Lung microvascular endothelial cell (primary cell): ENCODE data around the gene TSGA10. TPM values are rescaled to one million over a fixed set of nuclear protein-coding genes. Genes with fewer than 3 reads are reported as not detected.
"Not testable (repeated sequence)": the region's sequence is repeated elsewhere in the genome, so short reads cannot be mapped to it uniquely, and the experiment has no call there.

Experiments used
- DNase-seq, 2 donors: peaks; one replicate each; pipeline versions ENCODE4 v3.0.0 to v3.0.0-alpha.2; 2010; ENCODE audit warnings: low read depth in 2 of 2
- total RNA-seq: library from RNA; depleted of rRNA; stranded (reverse); fragments of >200 nt; gene quantifications from 2 replicates; pipeline ENCODE4 v1.2.1, GENCODE V29; 2014

The TSGA10 gene, protein sequence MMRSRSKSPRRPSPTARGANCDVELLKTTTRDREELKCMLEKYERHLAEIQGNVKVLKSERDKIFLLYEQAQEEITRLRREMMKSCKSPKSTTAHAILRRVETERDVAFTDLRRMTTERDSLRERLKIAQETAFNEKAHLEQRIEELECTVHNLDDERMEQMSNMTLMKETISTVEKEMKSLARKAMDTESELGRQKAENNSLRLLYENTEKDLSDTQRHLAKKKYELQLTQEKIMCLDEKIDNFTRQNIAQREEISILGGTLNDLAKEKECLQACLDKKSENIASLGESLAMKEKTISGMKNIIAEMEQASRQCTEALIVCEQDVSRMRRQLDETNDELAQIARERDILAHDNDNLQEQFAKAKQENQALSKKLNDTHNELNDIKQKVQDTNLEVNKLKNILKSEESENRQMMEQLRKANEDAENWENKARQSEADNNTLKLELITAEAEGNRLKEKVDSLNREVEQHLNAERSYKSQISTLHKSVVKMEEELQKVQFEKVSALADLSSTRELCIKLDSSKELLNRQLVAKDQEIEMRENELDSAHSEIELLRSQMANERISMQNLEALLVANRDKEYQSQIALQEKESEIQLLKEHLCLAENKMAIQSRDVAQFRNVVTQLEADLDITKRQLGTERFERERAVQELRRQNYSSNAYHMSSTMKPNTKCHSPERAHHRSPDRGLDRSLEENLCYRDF
- 0.44 and 1.4 TPM in 2 replicates for total RNA-seq

GRCh38 chr2:99154643-99155536 is at the start of gene TSGA10, which contains the start of gene LIPT1:
TSGA10 (minus strand) TSS chr2:99154942; CDS start chr2:99109439, 45,503 bp downstream.
LIPT1 (plus strand) TSS chr2:99154967; CDS start chr2:99161958, 6,991 bp downstream.
- DNase-seq = peak; percentile 90 to 95

DNA sequence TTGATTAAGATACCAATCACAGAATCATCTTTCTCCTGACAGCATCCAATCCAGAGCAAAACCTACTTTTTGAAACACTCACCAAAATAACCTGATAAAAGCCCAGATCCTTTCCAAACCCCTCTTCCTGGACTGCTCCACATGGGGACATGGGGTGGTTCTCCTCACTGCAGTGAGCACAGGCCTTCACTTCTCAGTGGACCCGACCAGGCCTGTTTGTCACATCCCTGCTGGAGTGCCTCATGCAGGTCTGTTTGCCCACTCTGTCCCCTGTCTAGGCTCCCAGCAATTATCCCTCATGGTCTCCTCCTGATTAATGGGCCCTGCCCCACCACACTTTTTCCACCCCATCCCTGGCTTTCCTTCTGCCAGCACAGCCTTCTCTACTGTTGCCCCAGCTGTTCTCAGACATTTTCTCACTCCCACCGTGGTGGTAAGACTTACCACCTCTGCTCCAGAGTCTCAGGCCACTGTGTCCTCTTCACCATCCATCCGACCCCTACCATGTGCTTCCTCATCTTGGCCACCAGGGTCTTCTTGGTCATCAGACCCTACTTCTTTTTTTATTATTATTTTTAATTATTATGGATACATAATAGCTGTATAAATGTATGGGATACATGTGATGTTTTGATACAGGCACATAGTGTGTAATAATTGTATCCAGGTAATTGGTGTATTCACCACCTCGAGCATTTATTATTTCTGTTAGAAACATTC is 47.4 kb upstream of the TSGA10 start:
- no peak for DNase-seq

DNA sequence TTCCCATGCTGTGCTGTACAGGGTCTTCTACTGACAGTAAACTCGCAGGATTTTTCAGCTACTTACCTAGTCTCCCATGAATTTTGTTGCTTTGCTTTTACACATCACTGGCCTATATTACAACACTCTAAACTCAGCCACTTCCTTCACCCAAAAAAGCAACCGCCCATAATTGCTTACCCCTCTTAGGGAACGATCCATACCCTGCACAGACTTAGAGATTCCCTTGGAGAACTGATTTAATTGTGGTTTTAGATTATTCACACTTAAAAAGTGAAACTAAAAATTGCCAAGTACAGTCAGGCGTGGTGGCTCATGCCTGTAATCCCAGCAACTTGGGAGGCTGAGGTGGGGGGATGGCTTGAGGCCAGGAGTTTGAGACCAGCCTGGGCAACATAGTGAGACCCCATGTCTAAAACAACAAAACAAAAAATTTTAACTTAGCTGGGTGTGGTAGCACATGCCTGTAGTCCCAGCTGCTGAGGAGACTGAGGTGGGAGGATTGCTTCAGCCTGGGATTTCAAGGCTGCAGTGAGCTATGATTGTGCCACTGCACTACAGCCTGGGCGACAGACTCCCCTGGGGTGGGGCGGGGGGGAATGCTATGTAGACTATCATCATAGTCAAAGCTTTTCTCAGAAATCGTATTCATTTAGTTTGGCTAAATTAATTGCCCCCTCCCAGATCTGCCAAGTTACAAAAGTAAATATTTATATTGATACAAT is 45.5 kb upstream of the TSGA10 start:
- DNase-seq = no peak

DNA sequence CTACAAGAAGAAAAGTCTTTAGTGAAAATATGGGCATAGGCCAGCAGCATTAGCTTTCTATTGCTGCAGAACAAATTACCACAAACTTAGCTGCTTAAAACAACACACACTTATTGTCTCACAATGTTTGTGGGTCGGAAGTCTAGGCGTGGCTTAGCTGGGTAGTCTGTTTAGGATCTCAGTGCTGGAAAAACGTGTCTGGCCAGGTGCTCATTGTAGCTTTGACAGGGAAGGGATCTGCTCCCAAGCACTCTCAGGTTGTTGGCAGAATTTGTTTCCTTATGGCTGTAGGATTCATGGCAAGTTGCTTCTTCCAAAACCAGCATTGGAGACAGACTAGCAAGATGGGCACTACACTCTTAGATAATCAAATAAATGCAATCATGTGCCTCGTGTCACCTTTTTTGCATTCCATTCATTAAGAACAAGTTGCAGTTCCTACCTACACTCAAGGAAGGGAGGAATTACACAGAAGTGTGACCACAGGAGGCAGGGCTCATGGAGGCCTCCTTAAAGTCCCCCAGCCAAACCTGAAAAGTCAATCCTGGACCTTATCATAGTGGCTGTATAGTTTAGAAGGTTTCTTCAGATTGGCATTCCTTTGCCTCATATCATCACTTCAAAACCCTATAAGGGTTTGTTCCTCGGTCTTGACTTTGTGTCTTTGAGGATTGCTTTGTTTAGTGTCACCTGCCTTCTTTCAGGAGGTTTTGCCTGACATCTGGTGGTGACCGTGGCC is 43.5 kb upstream of the TSGA10 start:
- DNase-seq = no peak

- DNase-seq = not testable (repeated sequence)
Observed at GRCh38 chr2:99192364-99192763, 37.6 kb upstream of the TSGA10 start.

DNA sequence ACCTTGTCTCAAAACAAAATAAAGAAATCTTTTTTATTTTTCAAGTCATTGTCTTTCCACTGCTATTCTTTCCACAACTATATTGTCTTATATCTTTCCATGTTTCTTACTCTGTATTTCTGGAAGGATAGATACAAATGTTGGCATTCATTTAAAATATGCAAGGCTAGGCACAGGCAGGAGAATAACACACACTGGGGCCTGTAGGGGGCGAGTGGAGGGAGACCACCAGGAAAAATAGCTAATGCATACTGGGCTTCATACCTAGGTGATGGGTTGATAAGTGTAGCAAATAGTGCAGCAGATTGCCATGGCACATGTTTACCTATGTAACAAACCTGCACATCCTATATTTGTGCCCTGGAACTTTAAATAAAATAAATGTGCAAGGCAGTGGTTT is 35.8 kb upstream of the TSGA10 start:
- DNase-seq = no peak

- no peak for DNase-seq
Observed at GRCh38 chr2:99188357-99188756, 33.6 kb upstream of the TSGA10 start.

- no peak for DNase-seq
Observed at GRCh38 chr2:99187011-99187410, 32.3 kb upstream of the TSGA10 start.

DNA sequence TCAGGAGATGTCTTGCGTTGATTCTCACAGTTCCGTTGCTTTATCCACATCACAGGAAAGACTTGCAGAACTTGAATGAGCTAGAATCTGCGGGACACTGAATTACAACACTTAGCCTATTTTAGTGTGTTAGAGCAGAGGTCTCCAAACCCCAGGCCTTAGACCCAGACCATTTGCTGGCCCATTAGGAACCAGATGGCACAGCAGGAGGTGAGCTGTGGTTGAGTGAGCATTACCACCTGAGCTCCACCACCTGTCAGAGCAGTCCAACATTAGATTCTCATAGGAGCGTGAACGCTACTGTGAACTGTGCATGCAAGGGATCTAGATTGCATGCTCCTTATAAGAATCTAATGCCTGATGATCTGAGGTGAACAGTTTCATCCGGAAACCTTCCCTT is 30.1 kb upstream of the TSGA10 start:
- DNase-seq = no peak

DNA sequence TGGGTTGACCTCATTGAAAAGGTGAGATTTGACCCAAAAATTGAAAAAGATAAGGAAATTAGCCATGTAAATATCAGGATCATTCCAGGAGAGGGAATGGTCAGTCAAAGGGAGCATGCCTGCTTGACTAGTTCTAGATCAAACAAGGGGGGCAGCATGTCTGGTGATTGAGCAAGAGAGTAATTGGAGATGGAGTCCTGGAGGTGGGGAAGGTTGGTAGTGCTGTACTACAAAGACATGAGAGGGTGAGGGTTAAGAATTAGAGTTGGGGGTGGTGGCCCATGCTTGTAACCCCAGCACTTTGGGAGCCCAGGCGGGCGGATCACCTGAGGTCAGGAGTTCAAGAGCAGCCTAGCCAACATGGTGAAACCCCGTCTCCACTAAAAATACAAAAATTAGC is 28.3 kb upstream of the TSGA10 start:
- DNase-seq = no peak

GRCh38 chr2:99181624-99182000 is 26.9 kb upstream of the TSGA10 start:
- DNase-seq = peak in 1 of 2 donors; percentile 6

DNA sequence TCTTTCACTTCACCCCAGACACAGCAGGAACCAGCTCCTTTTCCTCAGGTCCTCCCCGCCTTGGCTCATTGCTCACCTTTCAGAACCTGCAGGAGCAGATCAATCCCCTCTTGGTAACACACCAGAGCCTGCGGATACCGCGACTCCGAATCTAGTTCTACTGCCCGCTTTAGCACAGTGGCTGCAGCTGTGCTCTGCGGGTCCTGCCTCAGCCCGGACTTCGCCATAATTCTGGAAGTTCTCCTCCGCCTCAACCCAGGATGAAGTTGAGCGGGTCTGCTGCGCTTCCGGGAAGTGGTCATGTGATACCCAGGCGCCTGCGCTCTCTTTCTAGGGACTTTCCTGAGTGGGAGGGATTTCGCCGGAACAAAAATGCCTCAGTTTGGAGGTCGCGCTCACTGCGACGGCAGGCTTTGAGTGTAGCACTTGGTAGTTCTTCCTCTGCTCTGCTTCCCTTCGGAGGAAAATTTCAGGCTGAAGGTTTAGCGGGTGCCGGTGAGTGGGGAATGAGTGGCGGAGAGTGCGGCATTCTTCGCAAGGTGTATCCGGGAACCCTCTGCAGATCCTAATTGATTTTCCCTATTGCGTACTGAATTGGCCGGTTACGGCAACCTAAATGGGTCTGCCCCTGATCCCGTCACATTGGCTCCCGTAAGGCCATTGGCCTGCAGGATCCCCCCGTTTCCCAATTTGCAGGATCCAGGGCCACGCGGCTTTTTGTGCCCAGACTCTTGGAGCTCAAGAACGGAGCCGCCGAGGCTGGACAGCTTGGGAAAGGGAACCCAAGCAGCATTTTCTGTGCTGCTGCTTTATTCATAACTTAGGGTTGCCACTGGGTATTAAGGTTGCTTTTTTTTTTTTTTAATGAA is 26.2 kb upstream of the TSGA10 start, which contains the start of the genes MITD1 and MRPL30:
TSS of gene MITD1 (minus strand) at position 304 of the 869 bp plus-strand sequence. CDS start at position 227, 77 bp downstream.
TSS of gene MRPL30 (plus strand) at position 430 of the 869 bp plus-strand sequence. CDS start 5,020 bp downstream, outside the sequence.
- peak; percentile 97 to 98 for DNase-seq

GRCh38 chr2:99171377-99172140 is 16.8 kb upstream of the TSGA10 start:
- DNase-seq = no peak

GRCh38 chr2:99169534-99169933 is 14.8 kb upstream of the TSGA10 start:
- DNase-seq = no peak

GRCh38 chr2:99166218-99166617 is 11.5 kb upstream of the TSGA10 start:
- DNase-seq = no peak

DNA sequence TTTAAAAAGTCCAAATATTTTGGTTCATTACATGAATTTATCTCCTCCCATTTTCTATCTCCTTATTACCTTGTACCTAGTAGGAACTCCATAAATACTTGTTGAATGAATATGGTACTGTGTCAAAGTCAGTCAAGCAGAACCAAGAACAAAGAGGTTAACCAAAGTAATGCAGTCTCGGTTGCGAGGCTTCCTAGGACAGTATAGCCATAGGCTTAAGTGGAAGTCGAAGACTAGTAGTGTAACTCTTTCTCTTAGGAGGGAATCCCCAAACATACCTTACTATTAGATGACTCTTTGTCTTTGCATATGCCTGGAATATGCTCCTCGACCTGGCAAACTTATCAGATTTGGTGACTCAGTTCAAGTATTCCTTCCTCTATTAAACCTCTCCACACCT is 4.9 kb upstream of the TSGA10 start:
- no peak for DNase-seq

- no peak for DNase-seq
Observed at GRCh38 chr2:99158599-99158998, 3.9 kb upstream of the TSGA10 start.

DNA sequence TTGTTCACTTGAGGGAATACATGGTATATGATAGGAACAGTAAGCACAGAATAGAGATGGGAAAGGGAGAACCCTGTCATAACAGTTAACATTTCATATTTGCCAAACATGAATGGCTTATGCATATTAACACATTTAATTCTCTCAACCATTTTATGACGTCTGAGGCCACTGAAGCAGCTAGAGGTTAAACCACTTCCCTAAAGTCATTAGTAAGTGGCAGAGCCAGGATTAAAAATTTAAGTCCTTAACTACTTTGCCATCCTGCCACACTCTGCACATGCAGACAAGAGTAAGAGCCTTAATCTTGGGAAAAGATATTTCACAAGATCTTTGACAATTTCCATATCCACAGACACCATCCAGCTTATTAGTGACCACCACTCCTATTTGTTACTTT is 2.1 kb upstream of the TSGA10 start:
- DNase-seq = no peak
